Measurements from ENCODE around the gene PTBP3. TPM values are rescaled to one million over a fixed set of nuclear protein-coding genes. Genes with fewer than 3 reads are reported as not detected.

PTBP3 gene
- total RNA-seq, 1 experiment from 2014 or later = 30.6 TPM

Other genes with a start within 250 kb of the PTBP3 start
- 20.3 and 34.6 TPM in 2 replicates for gene SUSD1, start 158.3 kb downstream of the PTBP3 start, total RNA-seq (2014; rRNA removed; shearing (Covaris generic); ENCODE audit: low replicate concordance)
- 15.3 and 30.7 TPM in 2 replicates for gene HSDL2, start 46.5 kb upstream of the PTBP3 start, total RNA-seq (2014; rRNA removed; shearing (Covaris generic); ENCODE audit: low replicate concordance)
- gene KIAA1958, start 153.2 kb upstream of the PTBP3 start, total RNA-seq (2014; rRNA removed; shearing (Covaris generic); ENCODE audit: low replicate concordance) = 6.9 and 7.0 TPM in 2 replicates